ENCODE results near the gene CCNDBP1. TPM values are rescaled to one million over a fixed set of nuclear protein-coding genes. Genes with fewer than 3 reads are reported as not detected.

The CCNDBP1 gene
- total and polyA plus RNA-seq, 11 donors: 29.3 to 70.1 (median 59.0) TPM

- Histone ChIP-seq H3K27me3 (peaks cover 0 to 14% (median 0%) of the 10 kb centered on the region in 9 donors), H3K36me3 (no peaks in the 10 kb centered on the region), H3K4me3 (no peak overlapping the region), H3K4me1 (peaks cover 0 to 9% (median 0%) of the 10 kb centered on the region in 12 donors), H3K9me3 (no peaks in the 10 kb centered on the region), H3K27ac (no peak overlapping the region)
- DNase-seq (peak in 4 of 5 donors; percentile 45 to 72 (median 56)), ATAC-seq (peak in 3 of 4 donors; percentile 62 to 76 (median 71))
- intact Hi-C loops (cut with DNase I): loop anchor here in 2 of 10 donors (1.0 to 2.0 kb wide), 2 partner anchors 15 to 17 kb away; no protein-coding TSS in a partner anchor
- TF ChIP-seq CTCF (IDR thresholded peaks at IDR 0.05): peak; percentile 41 to 68 (median 58)
- no peak for TF ChIP-seq POLR2A (IDR thresholded peaks at IDR 0.05)
- 27 to 41% (median 31%) methylated on average over 8 of the region's 8 CpGs for WGBS, 4 donors
These were observed 19.1 kb downstream of the CCNDBP1 start for GRCh38 chr15:43204016-43204901.

GRCh38 chr15:43206054-43206453 lies 20.9 kb downstream of the CCNDBP1 start:
- Histone ChIP-seq H3K27ac (no peak overlapping the region), H3K4me3 (no peak overlapping the region), H3K4me1 (peaks cover 0 to 9% (median 0%) of the 10 kb centered on the region in 12 donors), H3K36me3 (no peaks in the 10 kb centered on the region), H3K9me3 (no peaks in the 10 kb centered on the region), H3K27me3 (peaks cover 0 to 14% (median 0%) of the 10 kb centered on the region in 9 donors)
- ATAC-seq (no peak), DNase-seq (no peak)
- intact Hi-C loops (cut with DNase I): no loop called here
- no peak for TF ChIP-seq POLR2A (IDR thresholded peaks at IDR 0.05)
- TF ChIP-seq CTCF (IDR thresholded peaks at IDR 0.05): no peak
- 88 to 94% (median 89%) methylated on average over 5 of the region's 5 CpGs for WGBS, 4 donors

- no peaks in the 10 kb centered on the region for H3K9me3 ChIP-seq
- no peak for TF ChIP-seq CTCF (IDR thresholded peaks at IDR 0.05)
- TF ChIP-seq POLR2A (IDR thresholded peaks at IDR 0.05): no peak
- WGBS, 4 donors: 91 to 97% (median 95%) methylated on average over 7 to 9 of the region's 9 CpGs
- DNase-seq (no peak), ATAC-seq (no peak)
- H3K4me1 ChIP-seq: peaks cover 0 to 9% (median 0%) of the 10 kb centered on the region in 12 donors
- H3K4me3 ChIP-seq: no peak overlapping the region
- intact Hi-C loops (cut with DNase I): no loop called here
- no peaks in the 10 kb centered on the region for H3K36me3 ChIP-seq
- H3K27me3 ChIP-seq: peaks cover 0 to 14% (median 0%) of the 10 kb centered on the region in 9 donors
- no peak overlapping the region for H3K27ac ChIP-seq
These were observed 21.8 kb downstream of the CCNDBP1 start for GRCh38 chr15:43207024-43207423.

Measured in heart left ventricle (tissue), 16 donors.